Measurements from ENCODE around the gene CDYL. TPM values are rescaled to one million over a fixed set of nuclear protein-coding genes. Genes with fewer than 3 reads are reported as not detected.
A peak's percentile ranks its signal among the peaks of the same experiment; 100 is the strongest.

CDYL gene
- total RNA-seq, 1 donor from 2014 or later: 31.9 TPM

DNA sequence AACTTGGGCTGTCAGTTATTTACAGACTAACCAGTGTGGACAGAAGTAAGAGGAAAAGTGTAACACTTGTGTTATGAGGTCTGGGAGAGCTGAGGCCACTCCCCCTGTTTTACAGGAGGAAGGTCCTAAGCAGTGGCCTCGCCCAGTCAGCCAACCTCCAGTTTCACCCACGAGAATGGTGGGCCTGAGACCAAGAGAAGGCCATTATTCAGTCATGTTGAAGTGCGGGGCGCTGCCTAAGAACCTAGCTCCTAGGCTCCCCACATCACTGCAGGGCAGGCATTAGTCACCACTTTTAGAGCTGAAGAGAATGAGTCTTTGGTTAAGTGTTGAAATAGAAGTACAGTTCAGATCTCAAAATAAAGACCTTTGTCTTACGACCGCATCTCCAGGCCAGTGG lies 27.9 kb downstream of the CDYL start:
- Histone ChIP-seq H3K27ac (no peak overlapping the region), H3K4me1 (peaks cover 48% of the 10 kb centered on the region), H3K36me3 (no peaks in the 10 kb centered on the region), H3K4me3 (no peak overlapping the region), H3K27me3 (no peaks in the 10 kb centered on the region), H3K9me3 (no peaks in the 10 kb centered on the region)
- intact Hi-C loops (cut with DNase I): no loop called here
- DNase-seq (ENCODE audit: extremely low spot score in 2 of 2): no peak
- TF ChIP-seq POLR2A (IDR thresholded peaks at IDR 0.05): no peak
- TF ChIP-seq, protein P1, sequence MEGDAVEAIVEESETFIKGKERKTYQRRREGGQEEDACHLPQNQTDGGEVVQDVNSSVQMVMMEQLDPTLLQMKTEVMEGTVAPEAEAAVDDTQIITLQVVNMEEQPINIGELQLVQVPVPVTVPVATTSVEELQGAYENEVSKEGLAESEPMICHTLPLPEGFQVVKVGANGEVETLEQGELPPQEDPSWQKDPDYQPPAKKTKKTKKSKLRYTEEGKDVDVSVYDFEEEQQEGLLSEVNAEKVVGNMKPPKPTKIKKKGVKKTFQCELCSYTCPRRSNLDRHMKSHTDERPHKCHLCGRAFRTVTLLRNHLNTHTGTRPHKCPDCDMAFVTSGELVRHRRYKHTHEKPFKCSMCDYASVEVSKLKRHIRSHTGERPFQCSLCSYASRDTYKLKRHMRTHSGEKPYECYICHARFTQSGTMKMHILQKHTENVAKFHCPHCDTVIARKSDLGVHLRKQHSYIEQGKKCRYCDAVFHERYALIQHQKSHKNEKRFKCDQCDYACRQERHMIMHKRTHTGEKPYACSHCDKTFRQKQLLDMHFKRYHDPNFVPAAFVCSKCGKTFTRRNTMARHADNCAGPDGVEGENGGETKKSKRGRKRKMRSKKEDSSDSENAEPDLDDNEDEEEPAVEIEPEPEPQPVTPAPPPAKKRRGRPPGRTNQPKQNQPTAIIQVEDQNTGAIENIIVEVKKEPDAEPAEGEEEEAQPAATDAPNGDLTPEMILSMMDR (IDR thresholded peaks at IDR 0.05): no peak
- no peak for TF ChIP-seq POLR2AphosphoS5 (IDR thresholded peaks at IDR 0.05; ENCODE audit: insufficient read depth in 1 of 2, low read depth in 1 of 2)

DNA sequence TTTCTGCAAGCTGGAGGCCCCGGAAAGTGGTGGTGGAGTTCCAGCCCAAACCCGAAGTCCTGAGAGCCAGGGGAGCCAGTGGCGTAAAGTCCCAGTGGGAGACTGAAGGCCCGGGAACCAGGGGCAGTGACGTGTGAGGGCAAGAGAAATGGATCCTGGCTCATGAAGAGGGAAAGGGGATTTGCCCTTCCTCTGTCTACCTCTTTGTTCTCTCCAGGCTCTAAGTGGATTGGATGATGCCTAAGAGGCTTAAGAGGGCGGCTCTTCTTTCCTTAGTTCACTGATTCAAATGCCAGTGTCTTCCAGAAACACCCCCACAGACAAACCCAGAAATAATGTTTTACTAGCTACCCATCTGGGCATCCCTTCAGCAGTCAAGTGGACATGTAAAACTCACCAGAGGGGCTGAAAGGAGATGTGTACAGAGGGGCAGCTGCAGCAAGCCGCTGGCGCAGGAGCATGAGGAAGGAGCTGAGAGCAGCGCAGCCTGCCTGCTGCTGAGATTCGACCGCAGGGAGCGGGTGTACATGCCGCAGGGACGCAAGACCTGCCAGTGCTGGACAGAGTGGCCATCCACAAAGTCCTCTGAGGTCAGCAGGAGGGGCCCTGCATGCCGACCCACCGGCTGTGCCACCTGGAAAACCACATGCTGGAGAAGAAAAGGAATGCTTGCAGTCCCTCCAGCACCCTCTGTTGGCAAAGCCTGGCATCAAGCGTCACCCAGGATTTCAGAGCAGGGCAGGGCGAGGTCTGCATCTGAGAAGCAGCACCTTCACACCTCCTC lies 29.5 kb downstream of the CDYL start:
- H3K4me1 ChIP-seq: peaks cover 52% of the 10 kb centered on the region

GRCh38 chr6:4806337-4806725 lies 30.1 kb downstream of the CDYL start:
- H3K36me3 ChIP-seq: no peaks in the 10 kb centered on the region
- H3K4me3 ChIP-seq: no peak overlapping the region
- no peaks in the 10 kb centered on the region for H3K27me3 ChIP-seq
- no peak overlapping the region for H3K27ac ChIP-seq
- no peak for DNase-seq (ENCODE audit: extremely low spot score in 2 of 2)
- intact Hi-C loops (cut with DNase I): no loop called here
- H3K9me3 ChIP-seq: no peaks in the 10 kb centered on the region
- peaks cover 52% of the 10 kb centered on the region for H3K4me1 ChIP-seq
- TF ChIP-seq, protein P1 (IDR thresholded peaks at IDR 0.05): no peak
- TF ChIP-seq POLR2A (IDR thresholded peaks at IDR 0.05) (no peak), POLR2AphosphoS5 (IDR thresholded peaks at IDR 0.05; ENCODE audit: insufficient read depth in 1 of 2, low read depth in 1 of 2) (no peak)

More for the DNA sequence above, 29.5 kb downstream of the CDYL start:
- Histone ChIP-seq H3K9me3 (no peaks in the 10 kb centered on the region), H3K27me3 (no peaks in the 10 kb centered on the region), H3K4me3 (no peak overlapping the region), H3K27ac (no peak overlapping the region), H3K36me3 (no peaks in the 10 kb centered on the region)
- intact Hi-C loops (cut with DNase I): no loop called here
- no peak for DNase-seq (ENCODE audit: extremely low spot score in 2 of 2)
- TF ChIP-seq, protein P1 (IDR thresholded peaks at IDR 0.05): peak in 1 of 3 experiments; percentile 30
- no peak for TF ChIP-seq POLR2A (IDR thresholded peaks at IDR 0.05)

- Histone ChIP-seq H3K27me3 (no peaks in the 10 kb centered on the region), H3K9me3 (no peaks in the 10 kb centered on the region), H3K27ac (no peak overlapping the region), H3K4me3 (no peak overlapping the region), H3K4me1 (peaks cover 51% of the 10 kb centered on the region), H3K36me3 (no peaks in the 10 kb centered on the region)
- DNase-seq (ENCODE audit: extremely low spot score in 2 of 2): no peak
- TF ChIP-seq, protein P1 (IDR thresholded peaks at IDR 0.05): no peak
- TF ChIP-seq POLR2A (IDR thresholded peaks at IDR 0.05): no peak
- no peak for TF ChIP-seq POLR2AphosphoS5 (IDR thresholded peaks at IDR 0.05; ENCODE audit: insufficient read depth in 1 of 2, low read depth in 1 of 2)
- intact Hi-C loops (cut with DNase I): no loop called here
Observed at GRCh38 chr6:4806791-4807190, 30.6 kb downstream of the CDYL start.

DNA sequence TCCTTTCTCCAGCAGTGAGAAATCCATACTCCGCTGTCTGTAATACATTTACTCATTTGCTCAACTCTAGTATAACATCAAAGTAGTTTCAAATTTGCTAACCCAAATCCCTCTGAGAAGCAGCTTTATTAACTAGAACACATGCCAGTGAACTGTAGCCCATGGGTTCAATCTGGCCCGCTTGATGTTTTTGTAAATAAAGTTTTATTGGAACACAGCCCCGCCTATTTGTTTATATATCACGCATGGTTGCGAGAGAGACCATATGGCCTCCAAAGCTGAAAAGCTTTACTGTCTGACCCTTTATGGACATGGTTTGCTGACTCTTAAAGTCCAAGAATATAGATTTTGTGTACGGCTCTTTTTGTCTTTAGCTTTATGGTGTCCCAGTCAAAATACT lies 32.2 kb downstream of the CDYL start:
- intact Hi-C loops (cut with DNase I): no loop called here
- Histone ChIP-seq H3K4me1 (peaks cover 46% of the 10 kb centered on the region), H3K9me3 (no peaks in the 10 kb centered on the region), H3K36me3 (no peaks in the 10 kb centered on the region), H3K27ac (no peak overlapping the region), H3K27me3 (no peaks in the 10 kb centered on the region), H3K4me3 (no peak overlapping the region)
- TF ChIP-seq POLR2AphosphoS5 (IDR thresholded peaks at IDR 0.05; ENCODE audit: insufficient read depth in 1 of 2, low read depth in 1 of 2): no peak
- DNase-seq (ENCODE audit: extremely low spot score in 2 of 2): no peak
